GM12874 (cell line): ENCODE results near the gene CFAP61.

Experiments used
- CTCF ChIP-seq: IDR thresholded peaks from 2 replicates; pipeline ENCODE4 v1.5.1; 2011; ENCODE audit warnings: low read depth, mild to moderate bottlenecking, control low read depth, low read length, moderate library complexity; ENCODE audit not compliant: insufficient read depth

The CFAP61 gene

GRCh38 chr20:20014659-20015058 lies 37.7 kb upstream of the CFAP61 start:
- no peak for TF ChIP-seq CTCF

DNA sequence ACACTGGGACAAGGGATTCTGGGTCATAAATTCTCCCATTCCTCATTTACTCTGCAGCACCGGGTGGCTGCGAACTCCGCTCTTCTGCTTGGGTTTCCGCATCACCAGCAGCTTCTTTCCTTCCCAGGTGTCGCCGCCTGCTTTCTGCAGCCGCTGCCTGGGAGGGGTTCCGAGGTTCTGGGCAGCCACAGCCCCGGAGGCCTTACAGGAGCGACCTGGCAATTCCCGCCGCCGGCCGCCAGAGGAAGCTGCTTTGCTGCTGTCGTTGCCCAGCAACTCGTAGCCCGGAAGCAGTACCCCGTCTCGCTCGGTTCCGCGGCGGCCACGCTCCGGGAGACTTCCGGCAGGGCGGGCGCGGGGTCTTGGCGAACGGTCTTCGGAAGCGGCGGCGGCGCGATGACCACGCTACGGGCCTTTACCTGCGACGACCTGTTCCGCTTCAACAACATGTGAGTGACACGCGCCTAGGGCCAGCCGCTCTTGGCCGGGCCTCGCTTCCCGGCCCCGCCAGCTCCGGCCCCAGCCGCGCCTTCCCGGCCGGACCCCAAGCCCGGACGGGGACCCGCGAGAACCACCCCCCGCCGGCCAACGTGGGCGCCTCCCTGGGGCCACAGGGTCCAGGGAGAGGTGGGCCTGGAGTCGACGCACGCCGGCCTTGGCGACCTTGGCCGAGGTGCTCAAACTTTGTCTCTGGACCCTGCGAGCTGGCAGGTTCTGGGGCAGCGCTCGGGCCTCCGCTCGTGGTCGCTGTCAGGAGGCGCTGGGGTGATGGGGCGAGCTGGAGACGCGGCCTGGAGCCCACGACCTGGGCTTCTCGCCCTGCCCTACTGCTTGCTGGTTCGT lies 35.1 kb upstream of the CFAP61 start, which contains the start of gene NAA20:
TSS of gene NAA20 (plus strand) at position 362 of the 843 bp plus-strand sequence. CDS start at position 397, 35 bp downstream.
- TF ChIP-seq CTCF: peak; percentile 90

GRCh38 chr20:20017844-20018185 lies 34.5 kb upstream of the CFAP61 start:
- TF ChIP-seq CTCF: no peak

- TF ChIP-seq CTCF: no peak
These were observed 34.0 kb upstream of the CFAP61 start for GRCh38 chr20:20018366-20018765.

DNA sequence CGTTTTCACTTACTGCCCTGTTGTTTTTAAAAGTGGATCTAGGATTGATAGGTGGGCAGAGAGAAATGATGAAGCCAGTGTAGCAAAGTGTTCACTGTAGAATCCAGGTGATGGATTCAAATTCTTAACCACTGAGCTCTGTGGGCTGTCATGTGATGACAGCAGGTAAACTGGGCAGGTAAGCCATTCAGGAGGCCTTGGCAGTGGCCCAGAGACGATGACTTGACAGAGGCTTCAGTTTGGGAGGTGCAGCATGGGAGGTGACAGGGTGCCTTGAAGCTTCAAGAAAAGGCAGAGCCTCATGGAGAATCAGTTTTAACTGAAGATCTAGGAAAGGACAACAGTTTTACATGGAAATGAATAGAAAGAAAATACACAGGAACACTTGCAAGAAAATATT lies 33.2 kb upstream of the CFAP61 start:
- TF ChIP-seq CTCF: no peak

- no peak for TF ChIP-seq CTCF
These were observed 31.4 kb upstream of the CFAP61 start for GRCh38 chr20:20020908-20021307.

DNA sequence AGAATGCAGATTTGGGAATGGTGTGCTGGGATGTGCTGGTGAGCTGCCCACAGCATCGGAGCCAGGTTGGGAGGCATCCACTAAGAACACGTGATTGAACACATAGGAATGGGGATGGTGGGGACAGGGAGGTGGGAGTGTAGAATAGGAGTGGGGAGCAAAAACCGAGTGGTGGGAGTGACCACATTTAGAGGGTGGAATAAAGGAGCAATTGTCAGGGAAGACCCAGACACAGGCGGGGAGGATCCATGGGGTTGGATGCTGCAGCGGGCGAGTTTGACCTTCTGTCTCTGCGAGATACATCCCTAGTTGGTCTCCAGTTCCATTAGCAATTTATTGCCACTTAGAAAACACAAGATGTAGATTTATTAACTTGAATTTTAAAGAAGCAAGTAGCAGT lies 30.5 kb upstream of the CFAP61 start:
- no peak for TF ChIP-seq CTCF
